Upper lobe of left lung (tissue), 6 donors: ENCODE data around the gene SVOP. TPM values are rescaled to one million over a fixed set of nuclear protein-coding genes. Genes with fewer than 3 reads are reported as not detected.

Experiments
- ATAC-seq, 2 donors: fragments of 200-7000 bp; cut with Tn5 transposase; one replicate each; pipeline ENCODE4 v1.9.1; 2022; ENCODE audit warnings: mild to moderate bottlenecking in 2 of 2, moderate library complexity in 2 of 2; ENCODE audit not compliant: low FRiP score in 2 of 2
- DNase-seq, 2 donors: peaks; one replicate each; pipeline ENCODE4 v3.0.0-alpha.2; 2019 to 2020
- H3K27ac ChIP-seq, 4 donors: fragments of 200-600 bp; sonication (generic); one replicate each; pipeline ENCODE4 v1.5.1; 2016 to 2019
- H3K27me3 ChIP-seq, 4 donors: fragments of 200-600 bp; sonication (generic); one replicate each; pipeline ENCODE4 v1.5.1; 2017 to 2019
- H3K36me3 ChIP-seq, 4 donors: fragments of 200-600 bp; sonication (generic); one replicate each; pipeline ENCODE4 v1.5.1; 2016 to 2019
- H3K4me1 ChIP-seq, 4 donors: fragments of 200-600 bp; sonication (generic); one replicate each; pipeline ENCODE4 v1.5.1; 2018 to 2019
- H3K4me3 ChIP-seq, 4 donors: fragments of 200-600 bp; sonication (generic); one replicate each; pipeline ENCODE4 v1.5.1; 2017 to 2019; ENCODE audit warnings: mild to moderate bottlenecking in 2 of 4, moderate library complexity in 1 of 4
- H3K9me3 ChIP-seq, 4 donors: fragments of 200-600 bp; sonication (generic); one replicate each; pipeline ENCODE4 v1.5.1; 2018 to 2019
- CTCF ChIP-seq, 6 experiments: fragments of 450-650 bp in 4 of 6; fragments of 200-600 bp in 2 of 6; sonication (generic) in 2 of 6; IDR thresholded peaks; one replicate each; pipeline ENCODE4 v1.5.1; 2016 to 2019; ENCODE audit warnings: antibody characterized with exemption in 6 of 6
- EP300 ChIP-seq, 4 donors: sonication (generic); formaldehyde crosslinking; IDR thresholded peaks; one replicate each; pipeline ENCODE4 v1.5.1; 2017; ENCODE audit warnings: antibody characterized with exemption in 4 of 4, control low read depth in 2 of 4
- POLR2A ChIP-seq, 4 donors: fragments of 450-650 bp; IDR thresholded peaks; one replicate each; pipeline ENCODE4 v1.5.1; 2016 to 2017; ENCODE audit warnings: antibody characterized with exemption in 4 of 4, mild to moderate bottlenecking in 2 of 4
- POLR2AphosphoS5 ChIP-seq, 2 donors: sonication (generic); formaldehyde crosslinking; IDR thresholded peaks; one replicate each; pipeline ENCODE4 v1.5.1; 2017; ENCODE audit warnings: antibody characterized with exemption in 2 of 2
- WGBS, 2 donors: methylation state at CpG; one replicate each; pipeline ENCODE4 v1.1.5; 2017 to 2018; 5-methylcytosine and 5-hydroxymethylcytosine counted together
- total RNA-seq, 6 donors: library from RNA; depleted of rRNA in 4 of 6; stranded (reverse); fragments of >200 nt in 4 of 6; gene quantifications; one replicate each; pipeline versions ENCODE4 v1.1.0 to v1.2.1, GENCODE V29; 2016 to 2021
- donor health status: DM: no; HTN: no; CAD: no; lungs with moderate emphysema.
- donor health status: DM: no; HTN: yes; CAD: no; lungs with severe emphysema.

The SVOP gene
- total RNA-seq, 6 donors from 2014 or later = not detected

GRCh38 chr12:109016978-109017377 is 3.9 kb downstream of the SVOP start:
- Histone ChIP-seq H3K36me3 (no peaks in the 10 kb centered on the region), H3K9me3 (no peaks in the 10 kb centered on the region), H3K27ac (no peak overlapping the region), H3K27me3 (no peaks in the 10 kb centered on the region), H3K4me1 (no peaks in the 10 kb centered on the region), H3K4me3 (no peak overlapping the region)
- TF ChIP-seq EP300 (IDR thresholded peaks at IDR 0.05) (no peak), CTCF (IDR thresholded peaks at IDR 0.05) (no peak), POLR2AphosphoS5 (IDR thresholded peaks at IDR 0.05) (no peak), POLR2A (IDR thresholded peaks at IDR 0.05) (no peak)
- ATAC-seq (no peak), DNase-seq (no peak)
- 78% methylated on average over 6 of the region's 6 CpGs; no CpG with 5 or more reads in 1 of the 2 donors for WGBS, 2 donors

- Histone ChIP-seq H3K27ac (no peak overlapping the region), H3K4me1 (no peaks in the 10 kb centered on the region), H3K36me3 (no peaks in the 10 kb centered on the region), H3K9me3 (no peaks in the 10 kb centered on the region), H3K27me3 (no peaks in the 10 kb centered on the region), H3K4me3 (no peak overlapping the region)
- ATAC-seq (peak in 1 of 2 donors; percentile 51), DNase-seq (no peak)
- WGBS, 2 donors = 77 to 81% methylated on average over 8 of the region's 8 CpGs
- no peak for TF ChIP-seq EP300 (IDR thresholded peaks at IDR 0.05)
- no peak for TF ChIP-seq POLR2AphosphoS5 (IDR thresholded peaks at IDR 0.05)
- TF ChIP-seq CTCF (IDR thresholded peaks at IDR 0.05) = no peak
- TF ChIP-seq POLR2A (IDR thresholded peaks at IDR 0.05) = no peak
Observed at GRCh38 chr12:109016016-109016415, 4.9 kb downstream of the SVOP start.

- DNase-seq (no peak), ATAC-seq (no peak)
- no peaks in the 10 kb centered on the region for H3K9me3 ChIP-seq
- no peaks in the 10 kb centered on the region for H3K4me1 ChIP-seq
- H3K27ac ChIP-seq = no peak overlapping the region
- no peaks in the 10 kb centered on the region for H3K36me3 ChIP-seq
- TF ChIP-seq POLR2A (IDR thresholded peaks at IDR 0.05) (no peak), CTCF (IDR thresholded peaks at IDR 0.05) (no peak), EP300 (IDR thresholded peaks at IDR 0.05) (no peak), POLR2AphosphoS5 (IDR thresholded peaks at IDR 0.05) (no peak)
- H3K4me3 ChIP-seq = no peak overlapping the region
- WGBS, 2 donors = 89 to 91% methylated on average over 6 of the region's 6 CpGs
- H3K27me3 ChIP-seq = no peaks in the 10 kb centered on the region
Observed at GRCh38 chr12:109014984-109015765, 5.7 kb downstream of the SVOP start.

- Histone ChIP-seq H3K4me3 (no peak overlapping the region), H3K4me1 (no peaks in the 10 kb centered on the region), H3K27ac (no peak overlapping the region), H3K36me3 (no peaks in the 10 kb centered on the region), H3K9me3 (no peaks in the 10 kb centered on the region), H3K27me3 (no peaks in the 10 kb centered on the region)
- DNase-seq = no peak
- 63 to 77% methylated on average over 2 of the region's 2 CpGs for WGBS, 2 donors
- TF ChIP-seq POLR2AphosphoS5 (IDR thresholded peaks at IDR 0.05) = no peak
- ATAC-seq = no peak
Observed at GRCh38 chr12:109010259-109010658, 10.6 kb downstream of the SVOP start.

GRCh38 chr12:109009766-109010165 is 11.1 kb downstream of the SVOP start:
- WGBS, 2 donors = 100% methylated on average over 1 of the region's 1 CpG
- TF ChIP-seq CTCF (IDR thresholded peaks at IDR 0.05) (no peak), EP300 (IDR thresholded peaks at IDR 0.05) (no peak), POLR2A (IDR thresholded peaks at IDR 0.05) (no peak), POLR2AphosphoS5 (IDR thresholded peaks at IDR 0.05) (no peak)
- H3K4me1 ChIP-seq = no peaks in the 10 kb centered on the region
- H3K4me3 ChIP-seq = no peak overlapping the region
- H3K9me3 ChIP-seq = no peaks in the 10 kb centered on the region
- no peak overlapping the region for H3K27ac ChIP-seq
- no peaks in the 10 kb centered on the region for H3K36me3 ChIP-seq
- H3K27me3 ChIP-seq = no peaks in the 10 kb centered on the region
- DNase-seq (no peak), ATAC-seq (no peak)
